GM15510 (cell line): ENCODE data around the gene WDR93.

Experiments used
- POLR2A ChIP-seq: IDR thresholded peaks from 3 replicates; pipeline ENCODE4 v1.6.1; 2011; ENCODE audit warnings: borderline replicate concordance; ENCODE audit not compliant: insufficient read length; ENCODE audit errors: extremely low read depth

The WDR93 gene

GRCh38 chr15:89707577-89707976, 17.0 kb downstream of the WDR93 start:
- TF ChIP-seq POLR2A, result no peak

DNA sequence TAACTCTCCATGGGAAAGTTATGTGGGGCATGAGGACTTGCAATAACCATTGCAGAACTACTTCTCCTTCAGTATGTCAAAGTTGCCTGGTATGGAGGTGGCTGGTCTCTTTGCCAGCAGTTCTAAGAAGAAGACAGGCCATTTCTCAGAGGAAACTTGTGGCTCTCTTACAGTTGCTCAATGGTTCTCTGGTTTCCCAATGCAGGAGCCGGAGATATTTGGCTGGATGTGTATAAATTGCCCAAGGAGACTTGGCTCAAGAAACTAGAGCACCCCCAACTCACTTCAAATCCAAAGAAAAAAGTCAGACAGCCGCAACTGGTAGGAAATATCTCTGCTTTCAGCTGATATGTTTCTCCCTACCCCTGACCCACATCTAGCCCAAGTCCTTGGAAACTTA, 24.2 kb downstream of the WDR93 start:
- no peak for TF ChIP-seq POLR2A

- no peak for TF ChIP-seq POLR2A
These were observed 32.4 kb downstream of the WDR93 start for GRCh38 chr15:89723031-89723430.

GRCh38 chr15:89724621-89725020, 34.0 kb downstream of the WDR93 start:
- TF ChIP-seq POLR2A, result no peak

- no peak for TF ChIP-seq POLR2A
These were observed 34.5 kb downstream of the WDR93 start for GRCh38 chr15:89725064-89725463.

GRCh38 chr15:89728254-89728653, 37.6 kb downstream of the WDR93 start:
- no peak for TF ChIP-seq POLR2A

- TF ChIP-seq POLR2A, result no peak
These were observed 40.7 kb downstream of the WDR93 start for GRCh38 chr15:89731275-89731674.

- TF ChIP-seq POLR2A, result no peak
These were observed 42.0 kb downstream of the WDR93 start for GRCh38 chr15:89732451-89733172.

DNA sequence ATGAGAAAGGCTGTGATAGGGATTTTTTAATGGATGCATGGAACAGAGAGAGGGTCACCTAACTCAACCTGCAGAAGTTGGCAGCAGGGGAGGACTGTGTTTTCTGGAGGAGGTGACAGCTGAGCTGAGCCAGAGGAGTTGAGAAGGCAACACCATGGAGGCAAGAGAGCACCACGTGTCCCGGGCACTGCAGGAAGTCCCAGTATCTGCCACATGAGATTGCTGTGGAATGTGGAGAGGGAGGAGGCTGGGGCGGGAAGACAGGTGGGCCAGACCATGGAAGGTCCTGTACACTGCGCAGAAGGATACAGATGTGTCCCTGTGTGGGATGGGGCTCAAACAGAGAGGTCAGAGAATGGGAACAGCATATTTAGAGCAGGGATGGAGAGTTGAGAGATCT, 45.2 kb downstream of the WDR93 start:
- no peak for TF ChIP-seq POLR2A

DNA sequence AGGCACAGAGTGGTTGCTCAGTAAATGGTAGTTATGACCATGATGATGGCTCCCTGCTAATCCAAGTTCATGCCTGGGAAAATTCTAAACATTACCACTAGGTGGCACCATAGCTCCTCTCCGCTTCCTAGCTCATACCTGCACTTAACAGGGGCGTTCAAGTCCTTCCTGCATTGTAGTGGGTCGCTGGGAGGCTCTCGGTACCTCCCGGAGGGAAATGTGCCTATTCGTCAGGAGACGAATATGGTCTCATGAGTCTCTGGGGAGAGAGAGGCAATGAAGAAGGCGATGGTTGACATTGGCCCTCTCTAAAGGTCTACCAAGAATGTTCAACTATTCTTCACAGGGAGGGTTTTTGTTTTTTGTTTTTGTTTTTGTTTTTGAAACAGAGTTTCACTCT, 49.5 kb downstream of the WDR93 start:
- TF ChIP-seq POLR2A, result no peak

DNA sequence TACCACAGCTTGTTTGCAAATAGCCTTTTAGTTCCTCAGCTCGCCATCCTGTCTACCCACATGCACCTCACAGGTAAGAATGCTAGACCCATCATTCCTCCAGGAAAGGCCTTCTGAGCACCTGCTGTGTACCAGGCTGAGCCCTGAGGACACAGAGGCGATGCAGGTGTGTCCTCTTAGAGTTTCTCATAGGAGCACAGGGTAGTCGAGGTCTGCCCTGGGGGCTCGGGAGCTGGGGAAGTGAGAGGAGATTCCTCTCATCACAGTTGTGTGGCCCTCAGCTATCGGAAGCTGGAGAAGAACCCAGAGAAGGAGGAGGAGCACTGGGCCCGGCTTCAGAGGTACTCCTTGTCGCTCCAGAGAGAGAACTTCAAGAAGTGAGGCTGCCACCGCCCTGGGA, 52.4 kb downstream of the WDR93 start:
- TF ChIP-seq POLR2A, result no peak

DNA sequence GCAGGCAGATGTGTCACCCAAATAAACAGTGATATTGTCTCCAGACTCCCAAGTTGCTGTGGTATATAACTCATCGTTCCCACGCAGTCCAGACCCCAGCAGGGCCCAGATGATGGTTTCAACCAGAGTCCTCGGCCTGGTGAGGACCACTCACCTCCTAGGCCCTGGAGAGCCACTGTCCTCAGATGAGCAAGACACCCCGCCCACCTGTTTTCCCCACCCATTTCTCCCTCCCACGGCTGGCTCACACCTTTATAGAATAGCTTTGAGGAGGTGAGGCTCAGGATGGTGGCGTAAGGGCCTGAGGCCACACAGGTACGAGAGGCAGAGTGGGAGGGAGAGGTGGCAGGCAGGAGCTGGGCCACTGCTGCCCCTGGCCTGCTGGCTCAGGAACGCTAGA, 53.0 kb downstream of the WDR93 start:
- TF ChIP-seq POLR2A, result no peak

- TF ChIP-seq POLR2A, result no peak
These were observed 54.5 kb downstream of the WDR93 start for GRCh38 chr15:89745131-89745530.

DNA sequence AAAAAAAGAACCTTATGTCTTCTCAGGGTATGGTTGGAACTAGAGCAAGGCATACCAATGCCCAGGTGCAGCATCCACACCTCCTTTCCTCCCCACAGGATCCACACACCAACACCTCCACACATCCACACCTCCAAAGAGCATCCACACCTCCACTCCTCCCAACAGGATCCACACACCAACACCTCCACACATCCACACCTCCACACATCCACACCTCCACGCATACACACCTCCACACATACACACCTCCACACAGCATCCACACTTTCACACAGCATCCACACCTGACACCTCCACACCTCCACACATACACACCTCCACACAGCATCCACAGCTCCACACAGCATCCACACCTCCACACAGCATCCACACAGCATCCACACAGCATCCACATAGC, 55.2 kb downstream of the WDR93 start:
- TF ChIP-seq POLR2A, result no peak

GRCh38 chr15:89746386-89746780, 55.8 kb downstream of the WDR93 start:
- no peak for TF ChIP-seq POLR2A
